ENCODE data around the gene PTPRU.

PTPRU gene

DNA sequence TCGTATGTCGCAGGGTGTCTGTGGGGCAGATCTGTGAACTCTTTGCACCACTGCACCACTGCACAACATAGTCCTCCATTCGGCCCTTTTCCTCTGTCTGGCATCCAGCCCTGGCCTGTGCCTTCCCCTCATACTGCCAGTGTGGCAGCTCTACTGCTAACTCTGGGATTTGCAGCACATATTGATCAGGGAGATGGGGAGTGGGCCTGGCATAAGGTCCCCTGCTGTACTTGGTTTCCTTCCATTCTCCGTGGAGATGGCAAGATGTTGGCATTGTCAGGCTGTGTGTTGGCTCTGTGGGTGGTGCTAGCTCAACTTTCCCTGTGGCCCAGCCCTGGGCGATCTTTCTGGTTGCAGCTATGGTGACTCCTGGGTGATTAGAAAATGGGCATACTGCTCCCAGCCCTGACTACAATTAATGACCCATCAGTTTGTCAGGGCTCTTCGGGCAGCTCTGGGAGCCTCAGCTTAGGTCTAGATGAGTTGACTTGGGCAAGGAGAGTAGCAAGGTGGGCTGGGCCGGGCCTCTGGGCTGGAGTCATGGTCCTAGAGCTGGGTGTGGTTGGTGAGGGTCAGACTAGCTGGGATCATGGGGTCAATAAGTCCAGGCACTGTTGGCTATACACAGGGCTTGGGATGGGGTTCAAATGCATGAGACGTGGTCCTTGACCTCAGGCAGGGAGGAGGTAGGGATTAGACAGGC lies 11.4 kb downstream of the PTPRU start:
- DNase-seq = no peak

- no peak for DNase-seq
Observed at GRCh38 chr1:29248409-29248808, 12.1 kb downstream of the PTPRU start.

DNA sequence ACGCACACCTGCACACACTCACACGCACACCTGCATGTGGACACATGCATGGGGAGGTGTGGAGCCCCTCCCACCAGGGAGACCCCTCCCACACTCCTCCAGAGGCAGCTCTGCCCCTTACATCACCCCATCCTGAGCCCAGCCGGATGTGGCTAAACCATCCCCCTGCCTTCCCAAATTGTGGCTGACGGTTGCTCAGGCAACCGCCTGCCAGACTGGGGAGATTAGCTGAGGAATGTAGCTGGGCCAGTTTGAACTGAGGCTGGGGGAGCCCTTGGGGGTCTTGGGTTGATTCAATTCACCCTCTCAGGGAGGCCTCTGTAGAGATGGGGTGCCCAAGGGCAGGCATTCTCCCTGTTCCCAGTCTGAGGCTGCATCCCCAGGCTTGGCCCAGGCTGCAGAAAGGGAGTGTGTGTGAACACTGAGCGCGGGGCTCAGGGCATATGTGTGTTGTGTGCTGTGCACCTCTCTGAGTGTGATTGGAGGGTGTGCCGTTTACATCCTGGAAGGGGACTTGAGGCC lies 12.9 kb downstream of the PTPRU start:
- no peak for DNase-seq

DNA sequence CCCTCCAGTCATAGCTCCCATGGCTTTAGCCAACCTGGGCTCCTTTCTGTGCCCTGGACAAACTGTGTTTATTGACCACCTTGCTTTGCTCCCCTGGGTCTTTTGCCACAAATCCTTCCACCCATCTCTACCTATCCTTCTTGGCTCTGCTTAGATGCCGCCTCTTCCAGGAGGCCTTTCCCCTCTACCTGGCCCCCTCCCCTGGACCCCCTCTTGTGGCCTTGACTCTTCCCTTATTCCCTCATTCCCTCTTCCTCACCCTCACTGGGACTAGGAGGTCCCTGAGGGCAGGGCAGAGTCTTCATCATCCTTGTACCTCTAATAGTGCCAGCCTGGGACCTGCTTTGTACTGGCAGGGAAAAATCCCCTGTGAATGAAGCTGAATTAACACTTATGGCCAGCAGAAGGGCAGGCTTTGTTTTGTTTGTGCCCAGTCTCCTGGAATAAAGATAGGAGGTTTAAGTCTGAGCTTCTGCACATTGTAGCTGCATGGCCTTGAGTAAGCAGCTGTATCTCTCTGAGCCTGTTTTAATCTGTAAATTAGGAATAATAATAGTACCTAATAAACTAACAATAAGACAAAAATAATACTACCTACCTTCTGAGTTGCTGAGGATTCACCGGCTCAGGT lies 13.7 kb downstream of the PTPRU start:
- DNase-seq = no peak

GRCh38 chr1:29251164-29252124 lies 15.1 kb downstream of the PTPRU start:
- DNase-seq = no peak

DNA sequence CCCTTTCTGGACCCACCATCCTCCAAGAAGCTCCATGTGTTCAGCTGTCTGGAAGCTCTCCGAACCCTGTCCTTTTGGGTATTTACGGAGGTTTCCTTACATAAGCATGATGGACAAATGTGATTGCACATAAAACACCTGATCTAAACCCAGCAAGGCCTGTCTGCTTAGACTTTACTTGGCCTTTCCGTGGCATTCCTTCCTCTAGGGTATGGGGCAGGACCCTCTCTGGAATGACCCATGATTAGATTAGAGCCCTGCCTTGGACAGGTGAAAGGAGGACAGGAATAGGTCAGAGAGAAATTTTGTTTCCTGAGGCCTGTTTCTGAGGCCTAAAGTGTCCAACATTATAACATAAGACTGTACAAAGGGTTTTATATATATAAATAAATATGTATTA lies 16.9 kb downstream of the PTPRU start:
- DNase-seq = no peak

DNA sequence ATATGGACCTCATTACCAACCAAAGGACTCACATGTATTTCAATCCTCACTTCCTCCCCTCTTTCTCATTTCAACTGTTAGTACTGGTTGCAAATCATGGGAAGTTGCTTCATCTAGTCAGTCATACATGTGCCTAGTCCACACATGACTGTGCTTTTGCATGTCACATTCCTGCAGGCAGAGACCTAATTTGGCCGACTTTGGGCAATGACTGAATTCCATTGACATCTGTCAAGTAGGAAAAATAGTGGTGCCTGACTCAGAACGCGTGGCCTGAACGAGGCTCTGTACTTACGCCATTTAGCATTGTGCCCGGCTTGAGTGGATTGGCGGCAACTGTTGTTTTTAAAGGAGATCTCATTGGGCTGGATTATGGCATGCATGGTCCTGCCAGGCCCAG lies 18.0 kb downstream of the PTPRU start:
- no peak for DNase-seq

DNA sequence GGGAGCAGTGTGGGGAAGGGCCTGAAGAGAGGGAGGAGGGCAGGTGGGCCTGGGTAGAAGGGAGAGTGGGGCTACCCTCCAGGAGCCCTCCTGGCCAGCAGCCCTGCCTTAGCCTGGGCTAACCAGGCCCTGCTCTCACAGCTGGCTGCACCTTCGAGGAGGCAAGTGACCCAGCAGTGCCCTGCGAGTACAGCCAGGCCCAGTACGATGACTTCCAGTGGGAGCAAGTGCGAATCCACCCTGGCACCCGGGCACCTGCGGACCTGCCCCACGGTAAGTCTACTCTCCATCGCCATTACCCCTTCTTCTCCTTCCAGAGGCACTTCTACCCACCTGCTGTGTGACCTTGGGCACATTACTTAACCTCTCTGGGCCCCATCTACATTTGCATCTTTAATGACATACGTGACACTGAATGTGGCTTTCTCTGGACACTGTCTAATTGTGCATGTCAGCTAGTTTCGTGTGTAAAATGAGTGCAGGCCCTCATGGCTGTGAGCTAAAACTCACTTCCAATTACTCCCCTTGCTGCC lies 18.9 kb downstream of the PTPRU start:
- no peak for DNase-seq

- DNase-seq = no peak
Observed at GRCh38 chr1:29256394-29256793, 20.1 kb downstream of the PTPRU start.

- no peak for DNase-seq
Observed at GRCh38 chr1:29256979-29257804, 20.9 kb downstream of the PTPRU start.

GRCh38 chr1:29258189-29258975 lies 22.1 kb downstream of the PTPRU start:
- DNase-seq = no peak

- no peak for DNase-seq
Observed at GRCh38 chr1:29258976-29259801, 22.9 kb downstream of the PTPRU start.

GRCh38 chr1:29259802-29260441 lies 23.6 kb downstream of the PTPRU start:
- peak; percentile 40 for DNase-seq

DNA sequence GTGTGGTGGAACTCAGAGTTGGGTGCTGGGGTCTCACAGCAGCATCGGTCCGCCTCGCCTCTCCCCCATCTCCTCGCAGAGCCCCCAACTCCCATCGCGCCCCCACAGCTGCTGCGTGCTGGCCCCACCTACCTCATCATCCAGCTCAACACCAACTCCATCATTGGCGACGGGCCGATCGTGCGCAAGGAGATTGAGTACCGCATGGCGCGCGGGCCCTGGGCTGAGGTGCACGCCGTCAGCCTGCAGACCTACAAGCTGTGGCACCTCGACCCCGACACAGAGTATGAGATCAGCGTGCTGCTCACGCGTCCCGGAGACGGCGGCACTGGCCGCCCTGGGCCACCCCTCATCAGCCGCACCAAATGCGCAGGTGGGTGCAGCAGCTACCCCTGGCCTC lies 24.2 kb downstream of the PTPRU start:
- no peak for DNase-seq

DNA sequence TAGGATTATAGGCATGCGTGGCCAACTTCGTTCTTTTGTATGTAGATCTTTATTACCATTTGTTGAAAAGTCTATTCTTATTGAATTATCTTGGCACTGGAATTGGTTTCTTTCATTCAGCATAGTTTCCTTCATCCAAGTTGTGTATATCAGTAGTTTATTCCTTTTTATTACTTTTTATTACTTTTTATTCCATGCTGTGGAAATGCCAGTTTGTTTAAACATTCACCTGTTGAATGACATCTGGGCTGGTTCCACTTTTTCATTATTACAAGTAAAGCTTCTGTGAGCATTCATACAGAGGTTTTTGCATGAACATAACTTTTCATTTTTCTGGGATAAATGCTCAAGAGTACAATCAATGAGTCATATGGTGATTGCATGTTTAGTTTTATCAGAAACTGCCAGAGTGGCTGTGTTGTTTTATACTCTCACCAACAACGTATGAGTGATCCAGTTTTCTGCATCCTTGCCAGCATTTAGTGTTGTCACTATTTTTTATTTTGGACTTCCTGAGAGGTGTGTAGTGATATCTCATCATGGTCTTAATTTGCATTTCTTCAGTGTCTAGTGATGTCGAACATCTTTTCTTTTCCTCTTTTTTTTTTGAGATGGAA lies 28.6 kb downstream of the PTPRU start:
- DNase-seq = no peak

GRCh38 chr1:29266912-29267311 lies 30.6 kb downstream of the PTPRU start:
- no peak for DNase-seq

DNA sequence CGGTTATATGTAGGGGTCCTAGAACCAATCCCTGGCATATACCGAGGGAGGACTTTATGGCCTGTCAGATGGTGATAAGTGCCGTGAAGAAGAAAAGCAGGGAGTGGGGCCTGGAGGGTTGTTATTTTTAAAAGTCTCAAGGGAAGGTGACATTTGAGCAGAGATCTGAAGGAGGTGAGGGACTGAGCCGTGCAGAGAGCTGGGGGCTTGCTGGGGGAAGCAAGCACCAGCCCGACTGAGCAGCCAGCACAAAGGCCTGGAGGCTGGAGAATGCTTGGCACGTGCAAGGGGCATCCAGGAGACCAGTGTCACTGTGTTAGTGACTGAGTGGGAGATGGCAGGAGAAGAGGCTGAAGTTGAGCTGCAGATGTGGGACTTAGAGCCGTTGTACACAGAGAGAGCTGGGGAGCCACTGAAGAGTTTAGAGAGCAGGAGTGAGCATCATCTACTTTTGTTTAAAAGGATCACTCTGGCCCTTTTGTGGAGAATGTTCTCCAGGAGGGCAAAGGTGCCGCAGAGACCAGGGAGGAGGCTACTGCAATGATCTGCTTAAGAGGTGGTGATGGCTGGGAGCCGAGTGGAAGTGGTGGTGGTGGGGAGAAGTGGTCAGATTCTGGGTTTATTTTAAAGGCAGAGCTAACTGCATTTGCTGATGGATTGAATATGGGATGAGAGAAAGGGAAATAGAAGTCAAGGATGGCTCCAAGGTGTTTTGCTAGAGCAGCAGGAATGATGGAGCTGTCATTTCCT lies 31.2 kb downstream of the PTPRU start:
- DNase-seq = no peak

DNA sequence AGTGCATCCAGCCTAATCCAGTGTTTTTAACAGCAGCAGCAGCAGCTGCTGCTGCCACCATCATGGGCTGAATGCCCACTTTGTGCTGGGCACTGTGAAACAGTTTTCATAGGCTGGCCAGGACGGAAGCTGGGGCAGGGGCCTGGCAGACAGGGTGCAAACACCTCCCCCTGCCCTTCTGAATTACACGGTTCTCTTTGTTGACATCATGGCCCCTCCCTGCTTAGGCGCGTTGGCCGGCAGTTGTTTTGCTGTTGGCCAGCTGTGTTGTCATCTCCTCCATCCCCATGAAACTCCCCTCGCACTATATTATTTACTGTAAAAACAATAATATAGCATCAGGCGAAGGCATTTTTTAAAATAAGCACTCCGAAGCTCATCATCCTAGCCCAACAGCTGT lies 33.1 kb downstream of the PTPRU start:
- no peak for DNase-seq

Data from activated CD8-positive, alpha-beta memory T cell treated with anti-CD3 and anti-CD28 coated beads, Interleukin-2, amount 50 U/mL, for 4 hours (primary cell).